ENCODE measurements around the gene TAC4. TPM values are rescaled to one million over a fixed set of nuclear protein-coding genes. Genes with fewer than 3 reads are reported as not detected.

TAC4 gene
- total RNA-seq, 1 donor from 2014 or later, result not detected

GRCh38 chr17:49814781-49815529, 32.9 kb downstream of the TAC4 start:
- H3K9me3 Mint-ChIP-seq (ENCODE audit: low read depth), result no peaks in the 10 kb centered on the region
- H3K4me3 Mint-ChIP-seq (ENCODE audit: unreplicated experiment), result no peak overlapping the region
- peaks cover 12% of the 10 kb centered on the region for H3K36me3 Mint-ChIP-seq (ENCODE audit: low read depth)
- no peak overlapping the region for H3K27ac Mint-ChIP-seq (ENCODE audit: unreplicated experiment)
- no peak for TF ChIP-seq CTCF (IDR thresholded peaks at IDR 0.05)
- no peaks in the 10 kb centered on the region for H3K27me3 Mint-ChIP-seq (ENCODE audit: low read depth)
- H3K4me1 Mint-ChIP-seq (ENCODE audit: low read depth), result peaks cover 42% of the 10 kb centered on the region
- no peak for DNase-seq (ENCODE audit: low spot score)

GRCh38 chr17:49809056-49809455, 38.8 kb downstream of the TAC4 start:
- no peak for DNase-seq (ENCODE audit: low spot score)
- Mint-ChIP-seq H3K4me1 (ENCODE audit: low read depth) (peaks cover 14% of the 10 kb centered on the region), H3K27ac (ENCODE audit: unreplicated experiment) (no peak overlapping the region), H3K36me3 (ENCODE audit: low read depth) (peaks cover 33% of the 10 kb centered on the region), H3K4me3 (ENCODE audit: unreplicated experiment) (no peak overlapping the region), H3K27me3 (ENCODE audit: low read depth) (no peaks in the 10 kb centered on the region), H3K9me3 (ENCODE audit: low read depth) (no peaks in the 10 kb centered on the region)
- no peak for TF ChIP-seq CTCF (IDR thresholded peaks at IDR 0.05)

- DNase-seq (ENCODE audit: low spot score), result no peak
- Mint-ChIP-seq H3K27ac (ENCODE audit: unreplicated experiment) (no peak overlapping the region), H3K4me3 (ENCODE audit: unreplicated experiment) (no peak overlapping the region), H3K4me1 (ENCODE audit: low read depth) (peaks cover 4% of the 10 kb centered on the region), H3K9me3 (ENCODE audit: low read depth) (no peaks in the 10 kb centered on the region), H3K36me3 (ENCODE audit: low read depth) (peaks cover 22% of the 10 kb centered on the region), H3K27me3 (ENCODE audit: low read depth) (no peaks in the 10 kb centered on the region)
- TF ChIP-seq CTCF (IDR thresholded peaks at IDR 0.05), result no peak
Observed at GRCh38 chr17:49798738-49799137, 49.1 kb downstream of the TAC4 start.

- H3K36me3 Mint-ChIP-seq (ENCODE audit: low read depth), result peaks cover 23% of the 10 kb centered on the region
- H3K9me3 Mint-ChIP-seq (ENCODE audit: low read depth), result no peaks in the 10 kb centered on the region
- no peaks in the 10 kb centered on the region for H3K27me3 Mint-ChIP-seq (ENCODE audit: low read depth)
- no peak for DNase-seq (ENCODE audit: low spot score)
- H3K4me3 Mint-ChIP-seq (ENCODE audit: unreplicated experiment), result no peak overlapping the region
- H3K27ac Mint-ChIP-seq (ENCODE audit: unreplicated experiment), result no peak overlapping the region
- peaks cover 4% of the 10 kb centered on the region for H3K4me1 Mint-ChIP-seq (ENCODE audit: low read depth)
- TF ChIP-seq CTCF (IDR thresholded peaks at IDR 0.05), result no peak
Observed at GRCh38 chr17:49798182-49798581, 49.7 kb downstream of the TAC4 start.

- no peak for DNase-seq (ENCODE audit: low spot score)
- H3K9me3 Mint-ChIP-seq (ENCODE audit: low read depth), result no peaks in the 10 kb centered on the region
- no peak overlapping the region for H3K4me3 Mint-ChIP-seq (ENCODE audit: unreplicated experiment)
- H3K27me3 Mint-ChIP-seq (ENCODE audit: low read depth), result no peaks in the 10 kb centered on the region
- no peak overlapping the region for H3K27ac Mint-ChIP-seq (ENCODE audit: unreplicated experiment)
- TF ChIP-seq CTCF (IDR thresholded peaks at IDR 0.05), result no peak
- H3K36me3 Mint-ChIP-seq (ENCODE audit: low read depth), result peaks cover 27% of the 10 kb centered on the region
- peaks cover 19% of the 10 kb centered on the region for H3K4me1 Mint-ChIP-seq (ENCODE audit: low read depth)
Observed at GRCh38 chr17:49795372-49795771, 52.5 kb downstream of the TAC4 start.
